Keratinocyte (primary cell): ENCODE measurements around the gene KLK6. TPM values are rescaled to one million over a fixed set of nuclear protein-coding genes. Genes with fewer than 3 reads are reported as not detected.
A peak's percentile ranks its signal among the peaks of the same experiment; 100 is the strongest.

Source experiments
- DNase-seq: peaks from one replicate; pipeline ENCODE4 v3.0.0-alpha.2; 2011; ENCODE audit warnings: low read depth, missing footprints, low spot score
- FAIRE-seq: peaks from 2 replicates; lab custom pipeline; 2011; peaks lifted over from hg19 to GRCh38; lab: Jason Lieb, UNC
- H2AFZ ChIP-seq: 2 replicates; pipeline ENCODE4 v1.6.0; 2012; ENCODE audit warnings: low read length, control low read depth, inconsistent platforms; ENCODE audit not compliant: control insufficient read depth
- H3K27ac ChIP-seq: 2 replicates; pipeline ENCODE4 v1.5.1; 2011; ENCODE audit warnings: low read length; ENCODE audit not compliant: control insufficient read depth, insufficient read depth
- H3K27me3 ChIP-seq: 3 replicates; pipeline ENCODE4 v1.6.0; 2011; ENCODE audit warnings: low read length; ENCODE audit not compliant: control insufficient read depth, insufficient read depth; ENCODE audit errors: extremely low read depth
- H3K36me3 ChIP-seq, 2 experiments: 2 replicates in 1 of 2; 3 replicates in 1 of 2; pipeline ENCODE4 v1.5.1; 2011; ENCODE audit warnings: low read length in 2 of 2, mild to moderate bottlenecking in 1 of 2; ENCODE audit not compliant: control insufficient read depth in 2 of 2, insufficient read depth in 2 of 2; ENCODE audit errors: extremely low read depth in 1 of 2
- H3K4me1 ChIP-seq: 3 replicates; pipeline ENCODE4 v1.5.1; 2011; ENCODE audit warnings: low read length; ENCODE audit not compliant: control insufficient read depth, insufficient read depth; ENCODE audit errors: extremely low read depth
- H3K4me2 ChIP-seq: 3 replicates; pipeline ENCODE4 v1.6.0; 2011; ENCODE audit warnings: low read depth, low read length; ENCODE audit not compliant: control insufficient read depth, insufficient read depth; ENCODE audit errors: extremely low read depth
- H3K4me3 ChIP-seq, 3 experiments: fragments of 200-600 bp in 1 of 3; sonication (generic) in 1 of 3; 2 replicates in 2 of 3; 3 replicates in 1 of 3; pipeline ENCODE4 v1.5.1; 2011 to 2016; ENCODE audit warnings: low read length in 3 of 3, mild to moderate bottlenecking in 3 of 3, control low read depth in 2 of 3, inconsistent platforms in 1 of 3, low read depth in 1 of 3, mixed read lengths in 1 of 3, mixed run types in 1 of 3, moderate library complexity in 1 of 3; ENCODE audit not compliant: control insufficient read depth in 2 of 3, insufficient read depth in 2 of 3; ENCODE audit errors: extremely low read depth in 1 of 3
- H3K79me2 ChIP-seq: 2 replicates; pipeline ENCODE4 v1.6.0; 2012; ENCODE audit warnings: low read length; ENCODE audit not compliant: control insufficient read depth, insufficient read depth
- H3K9ac ChIP-seq: 3 replicates; pipeline ENCODE4 v1.6.0; 2011; ENCODE audit warnings: low read length; ENCODE audit not compliant: control insufficient read depth, insufficient read depth; ENCODE audit errors: extremely low read depth
- H3K9me1 ChIP-seq: 3 replicates; pipeline ENCODE4 v1.6.0; 2011; ENCODE audit warnings: low read length; ENCODE audit not compliant: control insufficient read depth, insufficient read depth; ENCODE audit errors: extremely low read depth
- H3K9me3 ChIP-seq: 2 replicates; pipeline ENCODE4 v1.5.1; 2012; ENCODE audit warnings: low read depth, low read length; ENCODE audit not compliant: control insufficient read depth
- H4K20me1 ChIP-seq: 3 replicates; pipeline ENCODE4 v1.6.0; 2011; ENCODE audit warnings: low read length; ENCODE audit not compliant: control insufficient read depth, insufficient read depth; ENCODE audit errors: extremely low read depth
- CTCF ChIP-seq, 3 experiments: IDR thresholded peaks in 1 of 3; conservative IDR thresholded peaks in 1 of 3; optimal IDR thresholded peaks in 1 of 3; 2 replicates in 2 of 3; 3 replicates in 1 of 3; pipeline versions ENCODE3 to v1.5.1; 2011; ENCODE audit warnings: low read length in 3 of 3, mild to moderate bottlenecking in 3 of 3, moderate library complexity in 2 of 3, control low read depth in 1 of 3, inconsistent platforms in 1 of 3; ENCODE audit not compliant: insufficient read depth in 2 of 3; ENCODE audit errors: extremely low read depth in 1 of 3
- EZH2 ChIP-seq: IDR thresholded peaks from one replicate; pipeline ENCODE4 v1.6.1; 2012; ENCODE audit warnings: inconsistent platforms, mild to moderate bottlenecking, low read length, moderate library complexity
- dilution Hi-C: fragments of 300-500 bp; cut with MboI; formaldehyde crosslinking; loops from one replicate; pipeline ENCODE4 v1.7.0; 2020; ENCODE audit warnings: low sequenced_read_pairs; ENCODE audit not compliant: extremely low pct_ligation_motif_present
- polyA plus RNA-seq, 5 experiments: library from polyadenylated mRNA; depleted of rRNA in 3 of 5; stranded (reverse) in 3 of 5; stranded (forward) in 1 of 5; unstranded in 1 of 5; fragments of >200 nt; gene quantifications; 1 replicate in 1 of 5; 2 replicates in 3 of 5; 3 replicates in 1 of 5; pipeline versions ENCODE4 v1.2.1 to v1.2.3, GENCODE V29; 2011 to 2012; ENCODE audit warnings: missing spikeins in 2 of 5, low read depth in 1 of 5, low replicate concordance in 1 of 5

The KLK6 gene
- polyA plus RNA-seq, 1 donor (not counting 4 experiments of a cell fraction or from before 2014, with no cell fraction given): 1.9 TPM

GRCh38 chr19:50926144-50926543, 43.2 kb downstream of the KLK6 start:
- H2AFZ ChIP-seq: no peak overlapping the region
- DNase-seq (no peak), FAIRE-seq (no peak)
- no peak overlapping the region for H3K4me3 ChIP-seq
- H3K27me3 ChIP-seq: no peaks in the 10 kb centered on the region
- H3K9me3 ChIP-seq: no peaks in the 10 kb centered on the region
- H3K27ac ChIP-seq: no peak overlapping the region
- no peak overlapping the region for H3K9ac ChIP-seq
- H3K79me2 ChIP-seq: no peaks in the 10 kb centered on the region
- dilution Hi-C loops: no loop called here
- H3K36me3 ChIP-seq: no peaks in the 10 kb centered on the region
- H3K4me2 ChIP-seq: no peak overlapping the region
- H3K4me1 ChIP-seq: peaks cover 27% of the 10 kb centered on the region
- TF ChIP-seq EZH2: no peak
- no peaks in the 10 kb centered on the region for H3K9me1 ChIP-seq
- H4K20me1 ChIP-seq: no peaks in the 10 kb centered on the region

GRCh38 chr19:50925734-50926133, 43.7 kb downstream of the KLK6 start:
- Histone ChIP-seq H3K4me2 (no peak overlapping the region), H3K4me1 (peaks cover 27% of the 10 kb centered on the region), H4K20me1 (no peaks in the 10 kb centered on the region), H3K27me3 (no peaks in the 10 kb centered on the region), H3K27ac (no peak overlapping the region), H3K9me1 (no peaks in the 10 kb centered on the region), H3K4me3 (no peak overlapping the region), H3K79me2 (no peaks in the 10 kb centered on the region), H2AFZ (no peak overlapping the region), H3K36me3 (no peaks in the 10 kb centered on the region), H3K9ac (no peak overlapping the region), H3K9me3 (no peaks in the 10 kb centered on the region)
- TF ChIP-seq CTCF (optimal IDR thresholded peaks at IDR 0.05 in 1 of 3, IDR thresholded peaks at IDR 0.05 in 1 of 3, conservative IDR thresholded peaks at IDR 0.05 in 1 of 3; ENCODE audit: extremely low read depth in 1 of 3, insufficient read depth in 2 of 3, low read length in 3 of 3) (no peak), EZH2 (no peak)
- FAIRE-seq (peak; percentile 78), DNase-seq (no peak)
- dilution Hi-C loops: no loop called here

- H3K4me1 ChIP-seq: peaks cover 21% of the 10 kb centered on the region
- H3K27ac ChIP-seq: no peak overlapping the region
- H3K4me3 ChIP-seq: no peak overlapping the region
- no peaks in the 10 kb centered on the region for H3K9me1 ChIP-seq
- no peaks in the 10 kb centered on the region for H3K9me3 ChIP-seq
- no peaks in the 10 kb centered on the region for H3K36me3 ChIP-seq
- DNase-seq (no peak), FAIRE-seq (no peak)
- H3K9ac ChIP-seq: no peak overlapping the region
- dilution Hi-C loops: no loop called here
- H3K4me2 ChIP-seq: no peak overlapping the region
- TF ChIP-seq EZH2 (no peak), CTCF (optimal IDR thresholded peaks at IDR 0.05 in 1 of 3, IDR thresholded peaks at IDR 0.05 in 1 of 3, conservative IDR thresholded peaks at IDR 0.05 in 1 of 3; ENCODE audit: extremely low read depth in 1 of 3, insufficient read depth in 2 of 3, low read length in 3 of 3) (no peak)
- H3K27me3 ChIP-seq: no peaks in the 10 kb centered on the region
- no peaks in the 10 kb centered on the region for H4K20me1 ChIP-seq
- no peak overlapping the region for H2AFZ ChIP-seq
- no peaks in the 10 kb centered on the region for H3K79me2 ChIP-seq
These were observed 44.8 kb downstream of the KLK6 start for GRCh38 chr19:50924586-50924985.
